Measurements from ENCODE around the gene SCMH1.
"Not testable (repeated sequence)": the region's sequence is repeated elsewhere in the genome, so short reads cannot be mapped to it uniquely, and the experiment has no call there.

Gene SCMH1

GRCh38 chr1:41249319-41249718, 7.2 kb upstream of the SCMH1 start:
- DNase-seq (ENCODE audit: low spot score), result no peak

GRCh38 chr1:41246568-41246967, 4.5 kb upstream of the SCMH1 start:
- DNase-seq (ENCODE audit: low spot score), result no peak

GRCh38 chr1:41245659-41246058, 3.6 kb upstream of the SCMH1 start:
- DNase-seq (ENCODE audit: low spot score), result peak; percentile 26

- DNase-seq (ENCODE audit: low spot score), result no peak
Observed at GRCh38 chr1:41243079-41243385, 926 bp upstream of the SCMH1 start.

GRCh38 chr1:41242342-41243078, 404 bp upstream of the SCMH1 start:
- DNase-seq (ENCODE audit: low spot score), result peak; percentile 4

- peak; percentile 32 for DNase-seq (ENCODE audit: low spot score)
Observed at GRCh38 chr1:41241354-41241748, 755 bp downstream of the SCMH1 start.

GRCh38 chr1:41240781-41241353, 1.2 kb downstream of the SCMH1 start:
- no peak for DNase-seq (ENCODE audit: low spot score)

- no peak for DNase-seq (ENCODE audit: low spot score)
Observed at GRCh38 chr1:41239988-41240610, 2.0 kb downstream of the SCMH1 start.

- no peak for DNase-seq (ENCODE audit: low spot score)
Observed at GRCh38 chr1:41238311-41238988, 3.7 kb downstream of the SCMH1 start.

- no peak for DNase-seq (ENCODE audit: low spot score)
Observed at GRCh38 chr1:41236781-41237180, 5.3 kb downstream of the SCMH1 start.

GRCh38 chr1:41235893-41236292, 6.2 kb downstream of the SCMH1 start:
- no peak for DNase-seq (ENCODE audit: low spot score)

GRCh38 chr1:41233708-41234107, 8.4 kb downstream of the SCMH1 start:
- DNase-seq (ENCODE audit: low spot score), result no peak

GRCh38 chr1:41232305-41232704, 9.8 kb downstream of the SCMH1 start:
- DNase-seq (ENCODE audit: low spot score), result no peak

GRCh38 chr1:41230656-41231055, 11.4 kb downstream of the SCMH1 start:
- DNase-seq (ENCODE audit: low spot score), result no peak

GRCh38 chr1:41229219-41229618, 12.9 kb downstream of the SCMH1 start:
- DNase-seq (ENCODE audit: low spot score), result not testable (repeated sequence)

- DNase-seq (ENCODE audit: low spot score), result no peak
Observed at GRCh38 chr1:41226815-41227434, 15.2 kb downstream of the SCMH1 start.

- no peak for DNase-seq (ENCODE audit: low spot score)
Observed at GRCh38 chr1:41225495-41225894, 16.6 kb downstream of the SCMH1 start.

- no peak for DNase-seq (ENCODE audit: low spot score)
Observed at GRCh38 chr1:41222496-41222895, 19.6 kb downstream of the SCMH1 start.

- no peak for DNase-seq (ENCODE audit: low spot score)
Observed at GRCh38 chr1:41221995-41222394, 20.1 kb downstream of the SCMH1 start.

- DNase-seq (ENCODE audit: low spot score), result no peak
Observed at GRCh38 chr1:41218152-41218551, 24.0 kb downstream of the SCMH1 start.

GRCh38 chr1:41217441-41217840, 24.7 kb downstream of the SCMH1 start:
- DNase-seq (ENCODE audit: low spot score), result no peak

- no peak for DNase-seq (ENCODE audit: low spot score)
Observed at GRCh38 chr1:41215623-41216022, 26.5 kb downstream of the SCMH1 start.

- no peak for DNase-seq (ENCODE audit: low spot score)
Observed at GRCh38 chr1:41213341-41213740, 28.8 kb downstream of the SCMH1 start.
